C4-2B (cell line): ENCODE results near the gene PIMREG.

Experiments
- ZFX ChIP-seq: fragments of 450-650 bp; IDR thresholded peaks from 2 replicates; pipeline ENCODE4 v1.6.1; 2017
- TF ChIP-seq, protein P1 (sequence below): fragments of 450-650 bp; conservative IDR thresholded peaks from 2 replicates; pipeline ENCODE4 v1.5.1; 2017; ENCODE audit warnings: mild to moderate bottlenecking

DNA sequence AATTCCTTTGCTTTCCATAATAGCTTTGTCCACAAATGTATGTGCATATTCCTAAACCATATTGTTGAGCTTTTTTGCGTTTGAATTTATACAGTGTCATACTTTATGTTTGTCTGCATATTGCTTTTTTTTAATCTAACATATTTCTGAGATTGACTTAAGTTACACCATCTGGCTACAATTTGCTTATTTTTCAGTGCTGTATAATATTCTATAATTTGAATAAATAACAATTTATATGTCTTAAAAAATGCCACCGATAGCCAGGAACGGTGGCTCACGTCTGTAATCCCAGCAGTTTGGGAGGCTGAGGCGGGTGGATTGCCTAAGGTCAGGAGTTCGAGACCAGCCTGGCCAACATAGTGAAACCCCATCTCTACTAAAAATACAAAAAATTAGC, 1.5 kb upstream of the PIMREG start:
- TF ChIP-seq, protein P1, sequence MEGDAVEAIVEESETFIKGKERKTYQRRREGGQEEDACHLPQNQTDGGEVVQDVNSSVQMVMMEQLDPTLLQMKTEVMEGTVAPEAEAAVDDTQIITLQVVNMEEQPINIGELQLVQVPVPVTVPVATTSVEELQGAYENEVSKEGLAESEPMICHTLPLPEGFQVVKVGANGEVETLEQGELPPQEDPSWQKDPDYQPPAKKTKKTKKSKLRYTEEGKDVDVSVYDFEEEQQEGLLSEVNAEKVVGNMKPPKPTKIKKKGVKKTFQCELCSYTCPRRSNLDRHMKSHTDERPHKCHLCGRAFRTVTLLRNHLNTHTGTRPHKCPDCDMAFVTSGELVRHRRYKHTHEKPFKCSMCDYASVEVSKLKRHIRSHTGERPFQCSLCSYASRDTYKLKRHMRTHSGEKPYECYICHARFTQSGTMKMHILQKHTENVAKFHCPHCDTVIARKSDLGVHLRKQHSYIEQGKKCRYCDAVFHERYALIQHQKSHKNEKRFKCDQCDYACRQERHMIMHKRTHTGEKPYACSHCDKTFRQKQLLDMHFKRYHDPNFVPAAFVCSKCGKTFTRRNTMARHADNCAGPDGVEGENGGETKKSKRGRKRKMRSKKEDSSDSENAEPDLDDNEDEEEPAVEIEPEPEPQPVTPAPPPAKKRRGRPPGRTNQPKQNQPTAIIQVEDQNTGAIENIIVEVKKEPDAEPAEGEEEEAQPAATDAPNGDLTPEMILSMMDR = no peak
- no peak for TF ChIP-seq ZFX
